ENCODE data around the gene SERPINA5.

DNA sequence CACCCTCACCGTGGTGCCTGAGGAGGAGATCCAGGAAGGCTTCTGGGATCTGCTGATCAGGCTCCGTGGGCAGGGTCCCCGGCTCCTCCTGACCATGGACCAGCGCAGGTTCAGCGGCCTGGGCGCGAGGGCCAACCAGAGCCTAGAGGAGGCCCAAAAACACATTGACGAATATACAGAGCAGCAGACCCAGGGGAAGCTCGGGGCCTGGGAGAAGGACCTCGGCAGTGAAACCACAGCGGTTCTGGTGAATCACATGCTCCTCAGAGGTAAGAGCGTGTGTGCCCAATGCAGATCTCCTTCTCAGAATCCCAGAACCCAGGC is 60.4 kb downstream of the SERPINA5 start:
- TF ChIP-seq, protein P1, sequence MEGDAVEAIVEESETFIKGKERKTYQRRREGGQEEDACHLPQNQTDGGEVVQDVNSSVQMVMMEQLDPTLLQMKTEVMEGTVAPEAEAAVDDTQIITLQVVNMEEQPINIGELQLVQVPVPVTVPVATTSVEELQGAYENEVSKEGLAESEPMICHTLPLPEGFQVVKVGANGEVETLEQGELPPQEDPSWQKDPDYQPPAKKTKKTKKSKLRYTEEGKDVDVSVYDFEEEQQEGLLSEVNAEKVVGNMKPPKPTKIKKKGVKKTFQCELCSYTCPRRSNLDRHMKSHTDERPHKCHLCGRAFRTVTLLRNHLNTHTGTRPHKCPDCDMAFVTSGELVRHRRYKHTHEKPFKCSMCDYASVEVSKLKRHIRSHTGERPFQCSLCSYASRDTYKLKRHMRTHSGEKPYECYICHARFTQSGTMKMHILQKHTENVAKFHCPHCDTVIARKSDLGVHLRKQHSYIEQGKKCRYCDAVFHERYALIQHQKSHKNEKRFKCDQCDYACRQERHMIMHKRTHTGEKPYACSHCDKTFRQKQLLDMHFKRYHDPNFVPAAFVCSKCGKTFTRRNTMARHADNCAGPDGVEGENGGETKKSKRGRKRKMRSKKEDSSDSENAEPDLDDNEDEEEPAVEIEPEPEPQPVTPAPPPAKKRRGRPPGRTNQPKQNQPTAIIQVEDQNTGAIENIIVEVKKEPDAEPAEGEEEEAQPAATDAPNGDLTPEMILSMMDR (IDR thresholded peaks at IDR 0.05): no peak
- no peak for TF ChIP-seq POLR2A (IDR thresholded peaks at IDR 0.05)

All from right lobe of liver (tissue), 4 donors.